ENCODE measurements around the gene SERPINH1. TPM values are rescaled to one million over a fixed set of nuclear protein-coding genes. Genes with fewer than 3 reads are reported as not detected.

The SERPINH1 gene
- polyA plus RNA-seq, 2 of the 4 experiments (the other 2 are of a cell fraction) = 70.7 to 162 TPM

DNA sequence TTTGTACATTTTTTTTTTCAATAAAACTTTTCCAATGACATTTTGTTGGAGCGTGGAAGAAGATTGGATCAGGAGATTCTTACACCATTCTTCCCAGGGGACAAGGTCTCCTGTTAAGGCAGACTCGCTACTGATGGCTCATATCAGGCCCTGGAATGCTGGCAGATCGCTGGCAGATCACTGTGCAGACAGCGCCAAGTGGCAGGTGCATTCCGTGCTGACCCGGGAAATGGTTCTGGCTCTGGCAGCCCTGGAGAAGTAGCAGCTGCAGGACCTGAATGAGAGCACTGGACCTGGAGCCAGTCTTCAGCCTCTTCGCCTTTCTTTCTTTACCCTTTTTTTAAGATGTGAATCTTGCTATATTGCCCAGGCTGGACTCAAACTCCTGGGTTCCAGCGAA is 10.7 kb downstream of the SERPINH1 start:
- no peak overlapping the region for H3K4me3 ChIP-seq
- CTCF ChIA-PET = interaction anchor here (0.8 to 7.1 kb wide), 5 partner anchors 12 to 104 kb away, joined by 3 to 137 read pairs (median 5); partner anchors contain the start of gene SERPINH1
- 92% methylated on average over 8 of the region's 8 CpGs for WGBS (ENCODE audit: missing lambda C conversion rate)
- H3K4me1 ChIP-seq = peaks cover 9% of the 10 kb centered on the region; the same call in 2 of the 3 replicates
- FAIRE-seq (no peak), DNase-seq (ENCODE audit: low read depth in 1 of 2, low spot score in 1 of 2) (no peak), ATAC-seq (no peak)
- no peak overlapping the region for H3K4me2 ChIP-seq
- no peak for TF ChIP-seq ZSCAN20 (CRISPR knock-in tag; IDR thresholded peaks at IDR 0.05)
- no peak for TF ChIP-seq SMC3 (IDR thresholded peaks at IDR 0.05)
- TF ChIP-seq FOSB (CRISPR knock-in tag; IDR thresholded peaks at IDR 0.05) = no peak
- TF ChIP-seq, protein P1, sequence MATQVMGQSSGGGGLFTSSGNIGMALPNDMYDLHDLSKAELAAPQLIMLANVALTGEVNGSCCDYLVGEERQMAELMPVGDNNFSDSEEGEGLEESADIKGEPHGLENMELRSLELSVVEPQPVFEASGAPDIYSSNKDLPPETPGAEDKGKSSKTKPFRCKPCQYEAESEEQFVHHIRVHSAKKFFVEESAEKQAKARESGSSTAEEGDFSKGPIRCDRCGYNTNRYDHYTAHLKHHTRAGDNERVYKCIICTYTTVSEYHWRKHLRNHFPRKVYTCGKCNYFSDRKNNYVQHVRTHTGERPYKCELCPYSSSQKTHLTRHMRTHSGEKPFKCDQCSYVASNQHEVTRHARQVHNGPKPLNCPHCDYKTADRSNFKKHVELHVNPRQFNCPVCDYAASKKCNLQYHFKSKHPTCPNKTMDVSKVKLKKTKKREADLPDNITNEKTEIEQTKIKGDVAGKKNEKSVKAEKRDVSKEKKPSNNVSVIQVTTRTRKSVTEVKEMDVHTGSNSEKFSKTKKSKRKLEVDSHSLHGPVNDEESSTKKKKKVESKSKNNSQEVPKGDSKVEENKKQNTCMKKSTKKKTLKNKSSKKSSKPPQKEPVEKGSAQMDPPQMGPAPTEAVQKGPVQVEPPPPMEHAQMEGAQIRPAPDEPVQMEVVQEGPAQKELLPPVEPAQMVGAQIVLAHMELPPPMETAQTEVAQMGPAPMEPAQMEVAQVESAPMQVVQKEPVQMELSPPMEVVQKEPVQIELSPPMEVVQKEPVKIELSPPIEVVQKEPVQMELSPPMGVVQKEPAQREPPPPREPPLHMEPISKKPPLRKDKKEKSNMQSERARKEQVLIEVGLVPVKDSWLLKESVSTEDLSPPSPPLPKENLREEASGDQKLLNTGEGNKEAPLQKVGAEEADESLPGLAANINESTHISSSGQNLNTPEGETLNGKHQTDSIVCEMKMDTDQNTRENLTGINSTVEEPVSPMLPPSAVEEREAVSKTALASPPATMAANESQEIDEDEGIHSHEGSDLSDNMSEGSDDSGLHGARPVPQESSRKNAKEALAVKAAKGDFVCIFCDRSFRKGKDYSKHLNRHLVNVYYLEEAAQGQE (IDR thresholded peaks at IDR 0.05) = no peak
- no peak for TF ChIP-seq EP300 (IDR thresholded peaks at IDR 0.05)
- no peak for TF ChIP-seq RARB (CRISPR knock-in tag; IDR thresholded peaks at IDR 0.05)
- TF ChIP-seq SREBF2 (IDR thresholded peaks at IDR 0.05) = no peak
- TF ChIP-seq, protein P2, sequence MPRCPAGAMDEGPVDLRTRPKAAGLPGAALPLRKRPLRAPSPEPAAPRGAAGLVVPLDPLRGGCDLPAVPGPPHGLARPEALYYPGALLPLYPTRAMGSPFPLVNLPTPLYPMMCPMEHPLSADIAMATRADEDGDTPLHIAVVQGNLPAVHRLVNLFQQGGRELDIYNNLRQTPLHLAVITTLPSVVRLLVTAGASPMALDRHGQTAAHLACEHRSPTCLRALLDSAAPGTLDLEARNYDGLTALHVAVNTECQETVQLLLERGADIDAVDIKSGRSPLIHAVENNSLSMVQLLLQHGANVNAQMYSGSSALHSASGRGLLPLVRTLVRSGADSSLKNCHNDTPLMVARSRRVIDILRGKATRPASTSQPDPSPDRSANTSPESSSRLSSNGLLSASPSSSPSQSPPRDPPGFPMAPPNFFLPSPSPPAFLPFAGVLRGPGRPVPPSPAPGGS (IDR thresholded peaks at IDR 0.05) = no peak
- no peak for TF ChIP-seq MYC (IDR thresholded peaks at IDR 0.05; ENCODE audit: borderline replicate concordance, low read length)
- no peak for TF ChIP-seq RAD21 (conservative IDR thresholded peaks at IDR 0.05 in 1 of 2, IDR thresholded peaks at IDR 0.05 in 1 of 2)
- POLR2A ChIA-PET = interaction anchor here (4.1 kb wide), 1 partner anchor 10 kb away, joined by 24 read pairs; the partner anchor contains the start of gene SERPINH1
- H3K9me3 ChIP-seq = no peaks in the 10 kb centered on the region
- no peak overlapping the region for H3K27ac ChIP-seq

DNA sequence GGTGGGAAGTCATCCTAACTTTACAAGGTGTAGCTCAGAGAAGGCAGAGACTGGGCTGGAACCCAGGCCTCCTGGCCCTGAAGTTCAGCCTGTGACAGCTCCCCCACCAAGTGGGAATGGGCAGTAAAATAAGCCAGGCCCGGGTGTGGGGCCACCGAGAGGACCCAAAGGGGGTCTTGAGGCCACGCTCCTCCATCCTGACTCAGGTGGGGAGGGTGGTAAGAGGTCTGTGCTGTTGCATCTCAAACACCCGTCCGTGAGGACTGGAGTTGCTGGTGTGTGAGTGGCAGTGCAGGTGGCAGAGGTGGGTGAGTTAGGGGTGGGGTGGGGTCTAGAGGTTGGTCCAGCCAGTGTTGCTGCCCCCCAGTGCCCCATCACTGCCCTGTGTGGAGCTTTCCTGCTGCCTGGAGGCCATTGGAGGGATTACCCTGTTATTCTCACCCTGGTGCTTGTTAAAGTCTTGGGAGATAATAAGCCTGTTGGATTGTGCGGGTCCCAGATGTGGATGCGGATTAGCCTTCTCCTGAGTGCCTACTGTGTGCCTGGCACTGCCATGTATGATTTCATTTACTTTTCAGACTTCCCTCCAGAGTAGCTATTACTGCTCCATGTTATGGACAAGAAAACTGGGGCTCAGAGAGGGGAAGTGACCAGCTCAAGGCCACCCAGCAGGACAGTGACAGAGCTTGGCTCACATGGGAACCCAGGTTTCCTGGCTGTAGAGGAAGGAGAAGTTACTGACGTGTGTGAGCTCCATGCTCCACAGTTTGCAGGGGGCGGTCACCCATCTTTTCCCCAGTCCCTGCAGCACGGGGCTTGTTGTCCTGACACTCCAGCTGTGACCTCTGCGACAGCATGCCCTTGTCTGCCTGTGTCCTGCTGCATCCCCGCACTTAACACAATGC is 12.9 kb downstream of the SERPINH1 start:
- ChIA-PET POLR2A (interaction anchor here (1.3 to 4.1 kb wide), 2 partner anchors 11 to 12 kb away, joined by 3 to 24 read pairs; partner anchors contain the start of gene SERPINH1), CTCF (interaction anchor here (1.0 to 7.1 kb wide), 11 partner anchors 14 to 294 kb away, joined by 3 to 137 read pairs (median 5); partner anchors contain the start of gene SERPINH1)
- Histone ChIP-seq H3K27ac (no peak overlapping the region), H3K4me3 (no peak overlapping the region), H3K9me3 (no peaks in the 10 kb centered on the region), H3K4me2 (no peak overlapping the region), H3K4me1 (peaks cover 9% of the 10 kb centered on the region; the same call in 2 of the 3 replicates)
- TF ChIP-seq HOXB13 (CRISPR knock-in tag; IDR thresholded peaks at IDR 0.05; ENCODE audit: low read depth) (no peak), MYC (IDR thresholded peaks at IDR 0.05; ENCODE audit: borderline replicate concordance, low read length) (no peak), CHD2 (IDR thresholded peaks at IDR 0.05; ENCODE audit: low read length, partially characterized antibody) (no peak), EP300 (IDR thresholded peaks at IDR 0.05) (no peak), SMC3 (IDR thresholded peaks at IDR 0.05) (0 out of 3 replicates have a peak, but pooled peaks have one; percentile 16), FOSB (CRISPR knock-in tag; IDR thresholded peaks at IDR 0.05) (no peak), ZC3H11A (IDR thresholded peaks at IDR 0.05) (no peak), RNF2 (IDR thresholded peaks at IDR 0.05; ENCODE audit: borderline replicate concordance, low read depth) (no peak), RAD21 (conservative IDR thresholded peaks at IDR 0.05 in 1 of 2, IDR thresholded peaks at IDR 0.05 in 1 of 2) (peak; percentile 22 to 32; a peak in 2 of 5 replicates), TFCP2L1 (CRISPR knock-in tag; IDR thresholded peaks at IDR 0.05) (no peak), SREBF2 (IDR thresholded peaks at IDR 0.05) (no peak), ZNF302 (CRISPR knock-in tag; IDR thresholded peaks at IDR 0.05) (no peak), EHF (CRISPR knock-in tag; IDR thresholded peaks at IDR 0.05) (no peak), BHLHE40 (IDR thresholded peaks at IDR 0.05; ENCODE audit: low read depth, low read length) (no peak)
- TF ChIP-seq, protein P3, sequence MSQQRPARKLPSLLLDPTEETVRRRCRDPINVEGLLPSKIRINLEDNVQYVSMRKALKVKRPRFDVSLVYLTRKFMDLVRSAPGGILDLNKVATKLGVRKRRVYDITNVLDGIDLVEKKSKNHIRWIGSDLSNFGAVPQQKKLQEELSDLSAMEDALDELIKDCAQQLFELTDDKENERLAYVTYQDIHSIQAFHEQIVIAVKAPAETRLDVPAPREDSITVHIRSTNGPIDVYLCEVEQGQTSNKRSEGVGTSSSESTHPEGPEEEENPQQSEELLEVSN (IDR thresholded peaks at IDR 0.05; ENCODE audit: borderline replicate concordance, low read depth) = no peak
- TF ChIP-seq, protein P4, sequence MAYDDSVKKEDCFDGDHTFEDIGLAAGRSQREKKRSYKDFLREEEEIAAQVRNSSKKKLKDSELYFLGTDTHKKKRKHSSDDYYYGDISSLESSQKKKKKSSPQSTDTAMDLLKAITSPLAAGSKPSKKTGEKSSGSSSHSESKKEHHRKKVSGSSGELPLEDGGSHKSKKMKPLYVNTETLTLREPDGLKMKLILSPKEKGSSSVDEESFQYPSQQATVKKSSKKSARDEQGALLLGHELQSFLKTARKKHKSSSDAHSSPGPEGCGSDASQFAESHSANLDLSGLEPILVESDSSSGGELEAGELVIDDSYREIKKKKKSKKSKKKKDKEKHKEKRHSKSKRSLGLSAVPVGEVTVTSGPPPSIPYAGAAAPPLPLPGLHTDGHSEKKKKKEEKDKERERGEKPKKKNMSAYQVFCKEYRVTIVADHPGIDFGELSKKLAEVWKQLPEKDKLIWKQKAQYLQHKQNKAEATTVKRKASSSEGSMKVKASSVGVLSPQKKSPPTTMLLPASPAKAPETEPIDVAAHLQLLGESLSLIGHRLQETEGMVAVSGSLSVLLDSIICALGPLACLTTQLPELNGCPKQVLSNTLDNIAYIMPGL (CRISPR knock-in tag; IDR thresholded peaks at IDR 0.05; ENCODE audit: borderline replicate concordance) = no peak
- TF ChIP-seq, protein P5, sequence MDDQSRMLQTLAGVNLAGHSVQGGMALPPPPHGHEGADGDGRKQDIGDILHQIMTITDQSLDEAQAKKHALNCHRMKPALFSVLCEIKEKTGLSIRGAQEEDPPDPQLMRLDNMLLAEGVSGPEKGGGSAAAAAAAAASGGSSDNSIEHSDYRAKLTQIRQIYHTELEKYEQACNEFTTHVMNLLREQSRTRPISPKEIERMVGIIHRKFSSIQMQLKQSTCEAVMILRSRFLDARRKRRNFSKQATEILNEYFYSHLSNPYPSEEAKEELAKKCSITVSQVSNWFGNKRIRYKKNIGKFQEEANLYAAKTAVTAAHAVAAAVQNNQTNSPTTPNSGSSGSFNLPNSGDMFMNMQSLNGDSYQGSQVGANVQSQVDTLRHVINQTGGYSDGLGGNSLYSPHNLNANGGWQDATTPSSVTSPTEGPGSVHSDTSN (IDR thresholded peaks at IDR 0.05) = no peak
- TF ChIP-seq, protein P6, sequence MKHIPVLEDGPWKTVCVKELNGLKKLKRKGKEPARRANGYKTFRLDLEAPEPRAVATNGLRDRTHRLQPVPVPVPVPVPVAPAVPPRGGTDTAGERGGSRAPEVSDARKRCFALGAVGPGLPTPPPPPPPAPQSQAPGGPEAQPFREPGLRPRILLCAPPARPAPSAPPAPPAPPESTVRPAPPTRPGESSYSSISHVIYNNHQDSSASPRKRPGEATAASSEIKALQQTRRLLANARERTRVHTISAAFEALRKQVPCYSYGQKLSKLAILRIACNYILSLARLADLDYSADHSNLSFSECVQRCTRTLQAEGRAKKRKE (CRISPR knock-in tag; IDR thresholded peaks at IDR 0.05; ENCODE audit: low read depth) = no peak
- ATAC-seq (peak; percentile 25 to 59; a peak in 4 of 6 replicates), FAIRE-seq (no peak), DNase-seq (ENCODE audit: low read depth in 1 of 2, low spot score in 1 of 2) (no peak)
- 84% methylated on average over 11 of the region's 12 CpGs for WGBS (ENCODE audit: missing lambda C conversion rate)
